ENCODE measurements around the gene MAD1L1.

Gene MAD1L1

DNA sequence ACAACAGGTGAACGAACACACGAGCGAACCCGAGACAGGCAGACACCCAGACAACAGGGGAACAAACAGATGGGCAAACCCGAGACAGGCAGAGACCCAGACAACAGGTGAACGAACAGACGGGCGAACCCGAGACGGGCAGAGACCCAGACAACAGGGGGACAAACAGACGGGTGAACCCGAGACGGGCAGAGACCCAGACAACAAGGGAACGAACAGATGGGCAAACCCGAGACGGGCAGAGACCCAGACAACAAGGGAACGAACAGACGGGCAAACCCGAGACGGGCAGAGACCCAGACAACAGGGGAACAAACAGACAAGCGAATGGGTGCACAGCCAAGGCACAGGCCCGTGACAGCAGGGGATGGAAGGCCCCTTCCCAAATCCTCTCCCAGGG lies 298.0 kb downstream of the MAD1L1 start:
- TF ChIP-seq TCF4 (CRISPR knock-in tag; IDR thresholded peaks at IDR 0.05; ENCODE audit: borderline replicate concordance) (no peak), RARB (CRISPR knock-in tag; IDR thresholded peaks at IDR 0.05) (no peak), PPARA (CRISPR knock-in tag; IDR thresholded peaks at IDR 0.05; ENCODE audit: borderline replicate concordance) (no peak), BACH2 (CRISPR knock-in tag; IDR thresholded peaks at IDR 0.05; ENCODE audit: borderline replicate concordance) (no peak), GLIS3 (CRISPR knock-in tag; IDR thresholded peaks at IDR 0.05) (no peak), POU6F1 (CRISPR knock-in tag; IDR thresholded peaks at IDR 0.05; ENCODE audit: borderline replicate concordance, low read depth) (no peak), ESRRG (CRISPR knock-in tag; IDR thresholded peaks at IDR 0.05) (no peak), TSHZ2 (CRISPR knock-in tag; IDR thresholded peaks at IDR 0.05) (no peak), ARNTL (CRISPR knock-in tag; IDR thresholded peaks at IDR 0.05; ENCODE audit: borderline replicate concordance, low read depth) (no peak), TOX (CRISPR knock-in tag; IDR thresholded peaks at IDR 0.05; ENCODE audit: borderline replicate concordance) (no peak), ZC3H10 (CRISPR knock-in tag; IDR thresholded peaks at IDR 0.05) (no peak), ZNF8 (CRISPR knock-in tag; IDR thresholded peaks at IDR 0.05) (no peak), CREB5 (CRISPR knock-in tag; IDR thresholded peaks at IDR 0.05; ENCODE audit: low read depth) (no peak), ZFP30 (CRISPR knock-in tag; IDR thresholded peaks at IDR 0.05) (no peak), ZFP3 (CRISPR knock-in tag; IDR thresholded peaks at IDR 0.05) (no peak), CSDC2 (CRISPR knock-in tag; IDR thresholded peaks at IDR 0.05) (no peak), ZNF565 (CRISPR knock-in tag; conservative IDR thresholded peaks at IDR 0.05; ENCODE audit: low read depth) (no peak), ISL1 (CRISPR knock-in tag; IDR thresholded peaks at IDR 0.05) (no peak), SNAI2 (CRISPR knock-in tag; IDR thresholded peaks at IDR 0.05) (no peak)
- ATAC-seq: no peak

DNA sequence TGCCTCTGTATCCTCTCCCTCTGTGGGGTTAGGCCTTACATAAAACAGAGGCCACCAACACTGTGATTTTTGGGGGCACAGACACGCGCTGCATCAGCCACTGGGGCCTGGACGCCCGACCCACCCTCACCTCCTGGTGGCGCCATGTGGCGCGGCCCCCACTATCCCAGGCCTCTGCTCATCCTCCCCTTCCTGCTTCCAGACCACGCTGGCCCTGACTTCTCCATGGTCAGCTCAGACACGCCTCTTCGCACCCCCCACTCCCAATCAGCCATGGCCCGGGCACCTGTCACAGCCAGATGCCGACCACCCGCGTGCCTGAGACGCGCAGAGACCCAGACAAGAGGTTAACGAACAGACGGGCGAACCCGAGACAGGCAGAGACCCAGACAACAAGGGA lies 298.7 kb downstream of the MAD1L1 start:
- no peak for ATAC-seq
- no peak for TF ChIP-seq ZNF70 (CRISPR knock-in tag; IDR thresholded peaks at IDR 0.05)
- TF ChIP-seq GLIS3 (CRISPR knock-in tag; IDR thresholded peaks at IDR 0.05): no peak
- TF ChIP-seq ARNTL (CRISPR knock-in tag; IDR thresholded peaks at IDR 0.05; ENCODE audit: borderline replicate concordance, low read depth): no peak
- no peak for TF ChIP-seq ZC3H10 (CRISPR knock-in tag; IDR thresholded peaks at IDR 0.05)
- no peak for TF ChIP-seq PPARA (CRISPR knock-in tag; IDR thresholded peaks at IDR 0.05; ENCODE audit: borderline replicate concordance)
- TF ChIP-seq ISL1 (CRISPR knock-in tag; IDR thresholded peaks at IDR 0.05): no peak
- TF ChIP-seq POU6F1 (CRISPR knock-in tag; IDR thresholded peaks at IDR 0.05; ENCODE audit: borderline replicate concordance, low read depth): no peak
- TF ChIP-seq TOX (CRISPR knock-in tag; IDR thresholded peaks at IDR 0.05; ENCODE audit: borderline replicate concordance): no peak
- TF ChIP-seq, protein P1, sequence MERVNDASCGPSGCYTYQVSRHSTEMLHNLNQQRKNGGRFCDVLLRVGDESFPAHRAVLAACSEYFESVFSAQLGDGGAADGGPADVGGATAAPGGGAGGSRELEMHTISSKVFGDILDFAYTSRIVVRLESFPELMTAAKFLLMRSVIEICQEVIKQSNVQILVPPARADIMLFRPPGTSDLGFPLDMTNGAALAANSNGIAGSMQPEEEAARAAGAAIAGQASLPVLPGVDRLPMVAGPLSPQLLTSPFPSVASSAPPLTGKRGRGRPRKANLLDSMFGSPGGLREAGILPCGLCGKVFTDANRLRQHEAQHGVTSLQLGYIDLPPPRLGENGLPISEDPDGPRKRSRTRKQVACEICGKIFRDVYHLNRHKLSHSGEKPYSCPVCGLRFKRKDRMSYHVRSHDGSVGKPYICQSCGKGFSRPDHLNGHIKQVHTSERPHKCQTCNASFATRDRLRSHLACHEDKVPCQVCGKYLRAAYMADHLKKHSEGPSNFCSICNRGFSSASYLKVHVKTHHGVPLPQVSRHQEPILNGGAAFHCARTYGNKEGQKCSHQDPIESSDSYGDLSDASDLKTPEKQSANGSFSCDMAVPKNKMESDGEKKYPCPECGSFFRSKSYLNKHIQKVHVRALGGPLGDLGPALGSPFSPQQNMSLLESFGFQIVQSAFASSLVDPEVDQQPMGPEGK (CRISPR knock-in tag; IDR thresholded peaks at IDR 0.05; ENCODE audit: borderline replicate concordance): no peak
- TF ChIP-seq CSDC2 (CRISPR knock-in tag; IDR thresholded peaks at IDR 0.05): no peak

All from SK-N-SH treated with all-trans-retinoic acid at 6 μM for 48 hours (cell line).